Spleen (tissue), 11 donors: ENCODE measurements around the gene BACE1-AS. TPM values are rescaled to one million over a fixed set of nuclear protein-coding genes. Genes with fewer than 3 reads are reported as not detected.

Experiments
- DNase-seq: peaks from one replicate; pipeline ENCODE4 v3.0.0-alpha.2; 2020
- H3K27ac ChIP-seq, 8 donors: fragments of 200-600 bp; sonication (generic) in 7 of 8; 1 replicate in 4 of 8; 2 replicates in 4 of 8; pipeline versions ENCODE4 v1.5.0 to v1.8.0; 2016 to 2021; ENCODE audit warnings: inconsistent platforms in 4 of 8, mild to moderate bottlenecking in 4 of 8, moderate library complexity in 1 of 8
- H3K27me3 ChIP-seq, 7 donors: fragments of 200-600 bp; sonication (generic) in 6 of 7; replicated peaks in 1 of 7; 1 replicate in 4 of 7; 2 replicates in 3 of 7; pipeline versions ENCODE4 v1.5.0 to v1.8.0; 2016 to 2021; ENCODE audit warnings: inconsistent platforms in 3 of 7, mild to moderate bottlenecking in 1 of 7
- H3K36me3 ChIP-seq, 6 donors: fragments of 200-600 bp; sonication (generic) in 5 of 6; 1 replicate in 4 of 6; 2 replicates in 2 of 6; pipeline versions ENCODE4 v1.5.0 to v1.8.0; 2016 to 2021; ENCODE audit warnings: inconsistent platforms in 2 of 6
- H3K4me1 ChIP-seq, 6 donors: fragments of 200-600 bp; sonication (generic) in 5 of 6; 1 replicate in 3 of 6; 2 replicates in 3 of 6; pipeline versions ENCODE4 v1.5.0 to v1.8.0; 2016 to 2021; ENCODE audit warnings: inconsistent platforms in 3 of 6
- H3K4me3 ChIP-seq, 8 donors: fragments of 200-600 bp; sonication (generic) in 7 of 8; 1 replicate in 4 of 8; 2 replicates in 4 of 8; pipeline versions ENCODE4 v1.5.0 to v1.8.0; 2016 to 2021; ENCODE audit warnings: inconsistent platforms in 4 of 8, mild to moderate bottlenecking in 4 of 8, moderate library complexity in 2 of 8
- H3K9me3 ChIP-seq, 8 donors: fragments of 200-600 bp; sonication (generic) in 7 of 8; 1 replicate in 4 of 8; 2 replicates in 4 of 8; pipeline versions ENCODE4 v1.5.0 to v1.8.0; 2016 to 2021; ENCODE audit warnings: inconsistent platforms in 4 of 8
- POLR2A ChIP-seq, 3 donors: fragments of 450-650 bp; IDR thresholded peaks; one replicate each; pipeline ENCODE4 v1.5.1; 2017; ENCODE audit warnings: antibody characterized with exemption in 3 of 3, mild to moderate bottlenecking in 1 of 3
- POLR2AphosphoS5 ChIP-seq, 3 donors: sonication (generic); formaldehyde crosslinking; IDR thresholded peaks; one replicate each; pipeline ENCODE4 v1.5.1; 2017; ENCODE audit warnings: antibody characterized with exemption in 3 of 3
- WGBS, 5 donors: extraction: QIAGEN DNeasy Blood & Tissue Kit in 3 of 5; methylation state at CpG; one replicate each; pipeline versions ENCODE4 v1.1.5 to v1.1.7; 2013 to 2018; 5-methylcytosine and 5-hydroxymethylcytosine counted together
- intact Hi-C: fragments of 100-400 bp; cut with DNase I; formaldehyde crosslinking; loops from one replicate; pipeline ENCODE4 v1.15.0; 2023; ENCODE audit warnings: low total_unique reads
- polyA plus RNA-seq, 3 donors: library from polyadenylated mRNA; stranded (reverse); fragments of 200-250 nt; gene quantifications; one replicate each; pipeline ENCODE4 v1.2.1, GENCODE V29; 2013
- total RNA-seq, 7 donors: library from RNA; depleted of rRNA in 3 of 7; stranded (reverse); fragments of >200 nt in 3 of 7; fragmentation: NEBNext Ultra II Directional in 4 of 7; extraction: Animal tissue kit (Norgen Biotek cat#: 25700) in 4 of 7; gene quantifications; one replicate each; pipeline versions ENCODE4 v1.1.0 to v1.2.1, GENCODE V29; 2016 to 2021
- TF ChIP-seq, protein P1 (sequence below), 11 experiments: fragments of 200-600 bp in 7 of 11; fragments of 450-650 bp in 4 of 11; sonication (generic) in 4 of 11; IDR thresholded peaks in 8 of 11; conservative IDR thresholded peaks in 3 of 11; 1 replicate in 7 of 11; 2 replicates in 4 of 11; pipeline versions ENCODE4 v1.4.0 to v1.8.0; 2016 to 2021; ENCODE audit warnings: antibody characterized with exemption in 11 of 11, inconsistent platforms in 4 of 11, mild to moderate bottlenecking in 1 of 11
- donor health status: healthy with polysubstance abuse.
- donor health status: DM: no; HTN: no; CAD: no; lungs with moderate emphysema.
- donor health status: DM: no; HTN: no; CAD: no.
- donor health status: Bipolar disorder and iron deficiency.
- donor health status: healthy.
- donor health status: DM: no; HTN: no; CAD: no.
- donor health status: DM: yes; HTN: yes; CAD: no.

The BACE1-AS gene
- total and polyA plus RNA-seq, 10 donors, result 3.9 to 12.1 (median 8.8) TPM

DNA sequence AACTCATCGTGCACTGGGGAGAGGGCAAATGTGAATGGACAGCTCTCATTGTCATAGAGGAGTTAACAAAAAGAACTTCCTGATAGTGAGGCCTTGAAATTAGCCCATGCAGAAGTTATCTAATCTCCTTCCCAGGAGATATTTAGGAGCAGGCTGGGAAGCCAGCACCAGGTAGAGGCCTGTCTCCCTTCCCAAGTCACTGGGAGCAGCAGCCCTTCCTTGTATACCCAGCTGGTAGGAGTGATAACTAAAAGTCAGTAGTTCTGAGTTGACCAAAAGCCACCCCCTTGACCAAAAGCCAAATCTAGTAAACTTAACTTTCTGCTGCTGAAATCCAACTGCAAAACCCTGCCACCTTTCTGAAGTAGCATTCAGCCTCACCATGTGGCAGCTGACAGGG, 1.4 kb upstream of the BACE1-AS start:
- DNase-seq, result no peak
- no peaks in the 10 kb centered on the region for H3K9me3 ChIP-seq
- TF ChIP-seq, protein P1, sequence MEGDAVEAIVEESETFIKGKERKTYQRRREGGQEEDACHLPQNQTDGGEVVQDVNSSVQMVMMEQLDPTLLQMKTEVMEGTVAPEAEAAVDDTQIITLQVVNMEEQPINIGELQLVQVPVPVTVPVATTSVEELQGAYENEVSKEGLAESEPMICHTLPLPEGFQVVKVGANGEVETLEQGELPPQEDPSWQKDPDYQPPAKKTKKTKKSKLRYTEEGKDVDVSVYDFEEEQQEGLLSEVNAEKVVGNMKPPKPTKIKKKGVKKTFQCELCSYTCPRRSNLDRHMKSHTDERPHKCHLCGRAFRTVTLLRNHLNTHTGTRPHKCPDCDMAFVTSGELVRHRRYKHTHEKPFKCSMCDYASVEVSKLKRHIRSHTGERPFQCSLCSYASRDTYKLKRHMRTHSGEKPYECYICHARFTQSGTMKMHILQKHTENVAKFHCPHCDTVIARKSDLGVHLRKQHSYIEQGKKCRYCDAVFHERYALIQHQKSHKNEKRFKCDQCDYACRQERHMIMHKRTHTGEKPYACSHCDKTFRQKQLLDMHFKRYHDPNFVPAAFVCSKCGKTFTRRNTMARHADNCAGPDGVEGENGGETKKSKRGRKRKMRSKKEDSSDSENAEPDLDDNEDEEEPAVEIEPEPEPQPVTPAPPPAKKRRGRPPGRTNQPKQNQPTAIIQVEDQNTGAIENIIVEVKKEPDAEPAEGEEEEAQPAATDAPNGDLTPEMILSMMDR (IDR thresholded peaks at IDR 0.05 in 8 of 11, conservative IDR thresholded peaks at IDR 0.05 in 3 of 11), result no peak
- TF ChIP-seq POLR2AphosphoS5 (IDR thresholded peaks at IDR 0.05) (no peak), POLR2A (IDR thresholded peaks at IDR 0.05) (no peak)
- no peaks in the 10 kb centered on the region for H3K4me1 ChIP-seq
- WGBS, 5 donors, result 73 to 100% (median 95%) methylated on average over 1 of the region's 1 CpG
- intact Hi-C loops, result no loop called here
- no peak overlapping the region for H3K27ac ChIP-seq
- H3K27me3 ChIP-seq, result no peaks in the 10 kb centered on the region
- no peak overlapping the region for H3K4me3 ChIP-seq
- peaks cover 0 to 98% (median 44%) of the 10 kb centered on the region in 6 donors for H3K36me3 ChIP-seq

GRCh38 chr11:117292616-117293015, 1.5 kb downstream of the BACE1-AS start:
- TF ChIP-seq POLR2AphosphoS5 (IDR thresholded peaks at IDR 0.05) (no peak), POLR2A (IDR thresholded peaks at IDR 0.05) (no peak)
- TF ChIP-seq, protein P1 (IDR thresholded peaks at IDR 0.05 in 8 of 11, conservative IDR thresholded peaks at IDR 0.05 in 3 of 11), result no peak
- no peak for DNase-seq
- H3K9me3 ChIP-seq, result no peaks in the 10 kb centered on the region
- no peaks in the 10 kb centered on the region for H3K27me3 ChIP-seq
- H3K4me3 ChIP-seq, result no peak overlapping the region
- no peak overlapping the region for H3K27ac ChIP-seq
- peaks cover 0 to 89% (median 26%) of the 10 kb centered on the region in 6 donors for H3K36me3 ChIP-seq
- H3K4me1 ChIP-seq, result no peaks in the 10 kb centered on the region
- WGBS, 5 donors, result 90 to 100% (median 98%) methylated on average over 2 of the region's 2 CpGs
- intact Hi-C loops, result no loop called here

GRCh38 chr11:117295438-117296137, 4.4 kb downstream of the BACE1-AS start:
- Histone ChIP-seq H3K9me3 (no peaks in the 10 kb centered on the region), H3K4me3 (no peak overlapping the region), H3K36me3 (peaks cover 0 to 60% (median 8%) of the 10 kb centered on the region in 6 donors), H3K27me3 (no peaks in the 10 kb centered on the region), H3K27ac (no peak overlapping the region), H3K4me1 (peaks cover 0 to 19% (median 7%) of the 10 kb centered on the region in 6 donors)
- WGBS, 5 donors, result 81 to 94% (median 87%) methylated on average over 9 of the region's 9 CpGs
- no peak for DNase-seq
- TF ChIP-seq POLR2AphosphoS5 (IDR thresholded peaks at IDR 0.05) (no peak), POLR2A (IDR thresholded peaks at IDR 0.05) (no peak)
- TF ChIP-seq, protein P1 (IDR thresholded peaks at IDR 0.05 in 8 of 11, conservative IDR thresholded peaks at IDR 0.05 in 3 of 11), result no peak
- intact Hi-C loops, result no loop called here

GRCh38 chr11:117296881-117297280, 5.7 kb downstream of the BACE1-AS start:
- WGBS, 5 donors, result 81 to 96% (median 91%) methylated on average over 6 of the region's 6 CpGs
- H3K36me3 ChIP-seq, result peaks cover 0 to 47% (median 2%) of the 10 kb centered on the region in 6 donors
- intact Hi-C loops, result no loop called here
- no peaks in the 10 kb centered on the region for H3K9me3 ChIP-seq
- no peak for DNase-seq
- H3K4me3 ChIP-seq, result no peak overlapping the region
- no peaks in the 10 kb centered on the region for H3K27me3 ChIP-seq
- no peak overlapping the region for H3K27ac ChIP-seq
- TF ChIP-seq, protein P1 (IDR thresholded peaks at IDR 0.05 in 8 of 11, conservative IDR thresholded peaks at IDR 0.05 in 3 of 11), result no peak
- TF ChIP-seq POLR2A (IDR thresholded peaks at IDR 0.05), result no peak
- TF ChIP-seq POLR2AphosphoS5 (IDR thresholded peaks at IDR 0.05), result no peak
- H3K4me1 ChIP-seq, result peaks cover 0 to 20% (median 9%) of the 10 kb centered on the region in 6 donors
